Right lobe of liver (tissue), 6 donors: Measurements from ENCODE around the gene S100A7. TPM values are rescaled to one million over a fixed set of nuclear protein-coding genes. Genes with fewer than 3 reads are reported as not detected.

Source experiments
- ATAC-seq, 4 donors: fragments of 200-7000 bp; cut with Tn5 transposase; one replicate each; pipeline ENCODE4 v1.9.1; 2020; ENCODE audit warnings: mild to moderate bottlenecking in 4 of 4, moderate library complexity in 4 of 4
- DNase-seq, 3 donors: peaks; one replicate each; pipeline ENCODE4 v3.0.0-alpha.2; 2020
- H3K27ac ChIP-seq, 3 donors: fragments of 200-600 bp; one replicate each; pipeline ENCODE4 v1.8.0; 2022
- H3K27me3 ChIP-seq, 2 donors: fragments of 200-600 bp; one replicate each; pipeline ENCODE4 v1.8.0; 2022
- H3K36me3 ChIP-seq, 4 donors: fragments of 200-600 bp; sonication (generic) in 1 of 4; one replicate each; pipeline versions ENCODE4 v1.5.1 to v1.8.0; 2017 to 2022; ENCODE audit warnings: control low read depth in 1 of 4
- H3K4me1 ChIP-seq, 4 donors: fragments of 200-600 bp; sonication (generic) in 1 of 4; one replicate each; pipeline versions ENCODE4 v1.5.1 to v1.8.0; 2017 to 2022; ENCODE audit warnings: control low read depth in 1 of 4
- H3K4me3 ChIP-seq, 3 donors: fragments of 200-600 bp; one replicate each; pipeline ENCODE4 v1.8.0; 2022
- H3K9me3 ChIP-seq, 4 donors: fragments of 200-600 bp; sonication (generic) in 1 of 4; one replicate each; pipeline versions ENCODE4 v1.5.1 to v1.8.0; 2017 to 2022; ENCODE audit warnings: control low read depth in 1 of 4
- POLR2A ChIP-seq: fragments of 450-650 bp; IDR thresholded peaks from one replicate; pipeline ENCODE4 v1.6.1; 2017; ENCODE audit warnings: antibody characterized with exemption, mild to moderate bottlenecking
- WGBS: methylation state at CpG from one replicate; pipeline ENCODE4 v1.1.6; 2018; ENCODE audit warnings: low coverage, low lambda C conversion rate; ENCODE audit not compliant: insufficient coverage; ENCODE audit errors: missing lambda C conversion rate; 5-methylcytosine and 5-hydroxymethylcytosine counted together
- intact Hi-C, 2 donors: fragments of 100-400 bp; cut with DNase I; formaldehyde crosslinking; loops; one replicate each; pipeline versions ENCODE4 v1.11.2 to v1.14.1; 2022
- total RNA-seq, 6 experiments: library from RNA; depleted of rRNA in 2 of 6; stranded (reverse); fragments of >200 nt in 2 of 6; fragmentation: NEBNext Ultra II Directional in 3 of 6; extraction: Animal tissue kit (Norgen Biotek cat#: 25700) in 3 of 6; gene quantifications; one replicate each; pipeline versions ENCODE4 v1.1.0 to v1.2.4, GENCODE V29; 2016 to 2023
- TF ChIP-seq, protein P1 (sequence below), 4 donors: fragments of 200-600 bp in 3 of 4; fragments of 450-650 bp in 1 of 4; IDR thresholded peaks; one replicate each; pipeline versions ENCODE4 v1.5.1 to v1.8.0; 2016 to 2022; ENCODE audit warnings: antibody characterized with exemption in 4 of 4, mild to moderate bottlenecking in 2 of 4
- donor health status: DM: no; HTN: yes; CAD: no.
- donor health status: DM: no; HTN: no; CAD: no.
- donor health status: DM: no; HTN: no; CAD: no.
- donor health status: DM: no; HTN: yes; CAD: no.
- donor health status: DM: no; HTN: yes; CAD: no.

Gene S100A7
- total RNA-seq, 6 experiments from 2014 or later, result not detected

DNA sequence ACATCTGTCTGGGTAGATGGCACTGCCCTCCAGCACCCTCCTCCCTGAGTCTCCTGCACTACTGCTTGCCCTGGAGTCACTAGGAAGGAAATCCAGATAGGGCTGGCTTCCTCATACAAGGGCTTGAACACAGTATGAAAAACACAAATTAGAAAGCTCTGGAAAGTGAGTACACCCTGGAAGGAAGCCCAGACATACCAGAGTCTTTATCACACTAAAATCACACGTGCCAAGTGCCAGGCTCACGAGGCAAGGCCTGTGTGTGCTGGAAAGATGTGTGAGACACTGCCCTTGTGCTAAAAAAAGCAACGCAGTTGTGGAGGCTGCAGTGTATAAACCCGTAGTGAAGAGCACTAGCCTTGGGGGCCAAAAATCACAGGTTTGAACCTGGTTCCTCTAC is 28.3 kb upstream of the S100A7 start:
- 8% methylated on average over 4 of the region's 4 CpGs for WGBS
- Histone ChIP-seq H3K9me3 (no peaks in the 10 kb centered on the region), H3K36me3 (no peaks in the 10 kb centered on the region), H3K27ac (no peak overlapping the region), H3K4me3 (no peak overlapping the region), H3K4me1 (no peaks in the 10 kb centered on the region), H3K27me3 (no peaks in the 10 kb centered on the region)
- DNase-seq (no peak), ATAC-seq (no peak)
- TF ChIP-seq, protein P1, sequence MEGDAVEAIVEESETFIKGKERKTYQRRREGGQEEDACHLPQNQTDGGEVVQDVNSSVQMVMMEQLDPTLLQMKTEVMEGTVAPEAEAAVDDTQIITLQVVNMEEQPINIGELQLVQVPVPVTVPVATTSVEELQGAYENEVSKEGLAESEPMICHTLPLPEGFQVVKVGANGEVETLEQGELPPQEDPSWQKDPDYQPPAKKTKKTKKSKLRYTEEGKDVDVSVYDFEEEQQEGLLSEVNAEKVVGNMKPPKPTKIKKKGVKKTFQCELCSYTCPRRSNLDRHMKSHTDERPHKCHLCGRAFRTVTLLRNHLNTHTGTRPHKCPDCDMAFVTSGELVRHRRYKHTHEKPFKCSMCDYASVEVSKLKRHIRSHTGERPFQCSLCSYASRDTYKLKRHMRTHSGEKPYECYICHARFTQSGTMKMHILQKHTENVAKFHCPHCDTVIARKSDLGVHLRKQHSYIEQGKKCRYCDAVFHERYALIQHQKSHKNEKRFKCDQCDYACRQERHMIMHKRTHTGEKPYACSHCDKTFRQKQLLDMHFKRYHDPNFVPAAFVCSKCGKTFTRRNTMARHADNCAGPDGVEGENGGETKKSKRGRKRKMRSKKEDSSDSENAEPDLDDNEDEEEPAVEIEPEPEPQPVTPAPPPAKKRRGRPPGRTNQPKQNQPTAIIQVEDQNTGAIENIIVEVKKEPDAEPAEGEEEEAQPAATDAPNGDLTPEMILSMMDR (IDR thresholded peaks at IDR 0.05), result no peak
- no peak for TF ChIP-seq POLR2A
- intact Hi-C loops, result no loop called here

DNA sequence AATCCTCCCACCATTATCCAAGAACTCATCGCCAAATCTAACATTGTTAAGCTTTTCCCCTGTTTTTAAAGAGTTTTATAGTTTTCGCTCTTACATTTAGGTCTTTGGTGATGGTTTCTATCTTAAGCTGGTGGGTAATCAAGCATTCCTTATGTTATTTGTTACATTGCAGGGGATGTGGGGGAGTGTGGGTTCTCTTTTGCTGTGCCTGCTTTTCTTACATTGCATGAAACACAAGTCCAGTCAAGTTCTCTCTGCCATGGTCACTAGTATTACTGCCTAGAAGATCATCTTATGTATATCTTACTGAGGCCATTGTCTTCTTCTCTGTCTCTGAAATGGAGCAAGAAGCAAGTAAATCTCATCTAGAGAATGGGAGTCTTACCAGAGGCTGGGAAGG is 27.3 kb upstream of the S100A7 start:
- no peak for TF ChIP-seq POLR2A
- TF ChIP-seq, protein P1 (IDR thresholded peaks at IDR 0.05), result no peak
- WGBS, result 84% methylated on average over 2 of the region's 2 CpGs
- DNase-seq, result no peak

DNA sequence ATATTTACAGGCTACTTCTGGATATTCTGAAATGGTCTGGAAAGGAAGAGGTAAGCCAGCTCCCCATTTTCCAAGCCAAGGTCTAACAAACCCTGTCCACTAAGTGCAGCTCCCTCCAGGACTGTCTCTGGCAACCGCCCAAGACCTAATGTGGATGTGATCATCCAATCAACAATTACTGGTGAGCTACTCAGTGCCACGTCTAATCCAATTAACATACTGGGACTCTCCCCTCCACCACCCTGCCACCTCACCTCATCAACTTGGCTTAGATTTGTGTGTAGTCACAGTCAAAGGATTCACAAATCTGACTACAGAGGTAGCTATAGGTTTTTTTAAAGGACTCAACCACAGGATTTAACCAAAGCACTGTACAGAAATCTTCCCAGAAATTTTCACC is 25.4 kb upstream of the S100A7 start:
- H3K27me3 ChIP-seq, result no peaks in the 10 kb centered on the region
- H3K27ac ChIP-seq, result no peak overlapping the region
- H3K9me3 ChIP-seq, result no peaks in the 10 kb centered on the region
- no peaks in the 10 kb centered on the region for H3K4me1 ChIP-seq
- intact Hi-C loops, result no loop called here
- TF ChIP-seq, protein P1 (IDR thresholded peaks at IDR 0.05), result no peak
- TF ChIP-seq POLR2A, result no peak
- no peak for ATAC-seq
- no peak overlapping the region for H3K4me3 ChIP-seq
- no peak for DNase-seq
- H3K36me3 ChIP-seq, result no peaks in the 10 kb centered on the region
- no CpG with 5 or more reads among the region's 2 CpGs for WGBS

More for the DNA sequence above, 27.3 kb upstream of the S100A7 start:
- no peak for ATAC-seq
- intact Hi-C loops, result no loop called here
- Histone ChIP-seq H3K4me1 (no peaks in the 10 kb centered on the region), H3K27ac (no peak overlapping the region), H3K27me3 (no peaks in the 10 kb centered on the region), H3K4me3 (no peak overlapping the region), H3K36me3 (no peaks in the 10 kb centered on the region), H3K9me3 (no peaks in the 10 kb centered on the region)

DNA sequence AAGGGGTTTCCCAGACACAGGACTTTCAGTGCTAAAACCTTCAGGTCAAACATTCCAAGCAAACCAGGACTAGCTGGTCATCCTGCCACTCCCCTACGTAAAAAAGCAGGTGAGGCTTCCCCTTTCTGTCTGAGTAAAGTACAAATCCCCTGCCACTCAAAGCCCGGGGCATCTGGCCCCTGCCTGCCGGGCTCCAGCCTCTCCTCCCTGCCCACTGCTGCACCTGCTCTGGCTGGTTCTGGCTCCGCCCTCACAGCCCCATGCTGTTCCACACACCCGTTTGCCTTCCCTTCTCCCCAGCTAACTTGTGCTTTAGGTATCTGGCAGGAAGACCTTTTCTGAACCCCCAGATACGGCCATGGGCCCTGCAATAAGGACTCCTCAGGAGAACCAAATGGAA is 23.3 kb upstream of the S100A7 start:
- H3K4me1 ChIP-seq, result no peaks in the 10 kb centered on the region
- no peaks in the 10 kb centered on the region for H3K36me3 ChIP-seq
- no peaks in the 10 kb centered on the region for H3K9me3 ChIP-seq
- DNase-seq (no peak), ATAC-seq (peak in 1 of 4 donors; percentile 23)
- intact Hi-C loops, result no loop called here
- no peaks in the 10 kb centered on the region for H3K27me3 ChIP-seq
- no peak for TF ChIP-seq POLR2A
- TF ChIP-seq, protein P1 (IDR thresholded peaks at IDR 0.05), result no peak
- no peak overlapping the region for H3K4me3 ChIP-seq
- WGBS, result 29% methylated on average over 5 of the region's 6 CpGs
- no peak overlapping the region for H3K27ac ChIP-seq

DNA sequence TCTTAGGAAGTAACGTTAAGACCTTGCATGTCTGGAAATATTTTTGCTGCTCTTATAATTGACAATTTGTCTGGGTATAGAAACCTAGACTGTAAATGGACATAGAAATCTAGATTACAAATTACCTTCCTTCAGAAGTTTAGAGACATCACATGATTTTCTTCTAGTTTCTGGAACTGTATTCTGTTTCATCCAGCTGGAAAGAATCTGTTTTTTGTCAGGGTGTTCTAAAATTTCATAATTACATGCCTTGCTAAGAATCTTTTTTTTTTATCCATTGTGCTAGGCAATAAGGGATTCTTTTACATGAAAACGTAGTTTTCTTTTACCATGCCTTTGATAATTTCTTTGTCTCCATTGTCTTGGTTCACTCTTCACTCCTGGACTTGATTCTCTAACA is 20.7 kb upstream of the S100A7 start:
- 36% methylated on average over 2 of the region's 2 CpGs for WGBS
- no peaks in the 10 kb centered on the region for H3K4me1 ChIP-seq
- no peak for TF ChIP-seq POLR2A
- TF ChIP-seq, protein P1 (IDR thresholded peaks at IDR 0.05), result no peak
- no peaks in the 10 kb centered on the region for H3K36me3 ChIP-seq
- H3K27me3 ChIP-seq, result no peaks in the 10 kb centered on the region
- H3K27ac ChIP-seq, result no peak overlapping the region
- intact Hi-C loops, result no loop called here
- no peak overlapping the region for H3K4me3 ChIP-seq
- no peaks in the 10 kb centered on the region for H3K9me3 ChIP-seq
- DNase-seq (no peak), ATAC-seq (no peak)
